ENCODE data around the gene RTP5. TPM values are rescaled to one million over a fixed set of nuclear protein-coding genes. Genes with fewer than 3 reads are reported as not detected.

RTP5 gene
- total RNA-seq, 1 experiment from 2014 or later = not detected

GRCh38 chr2:241894056-241894641, 24.6 kb downstream of the RTP5 start:
- POLR2A ChIA-PET = no interaction called here
- Histone ChIP-seq H3K27ac (ENCODE audit: low read depth, low read length) (no peak overlapping the region), H3K27me3 (ENCODE audit: insufficient read depth, low read length) (no peaks in the 10 kb centered on the region), H3K9me2 (ENCODE audit: insufficient read depth) (no peaks in the 10 kb centered on the region), H3K4me2 (ENCODE audit: low read length) (no peak overlapping the region), H2AFZ (ENCODE audit: low read depth, low read length, poor library complexity, severe bottlenecking) (no peak overlapping the region), H3K9me3 (ENCODE audit: control insufficient read depth in 1 of 2, insufficient read depth in 1 of 2, low read depth in 1 of 2, low read length in 2 of 2) (no peaks in the 10 kb centered on the region), H4K20me1 (ENCODE audit: insufficient read depth) (no peaks in the 10 kb centered on the region), H3K9ac (ENCODE audit: low read length) (no peak overlapping the region), H3K4me3 (replicated peaks in 1 of 2; ENCODE audit: low read depth in 1 of 2, low read length in 2 of 2) (no peak overlapping the region), H3K79me2 (ENCODE audit: insufficient read depth, low read length) (no peaks in the 10 kb centered on the region), H3K36me3 (ENCODE audit: control insufficient read depth in 1 of 2, insufficient read depth in 2 of 2, low read length in 2 of 2) (no peaks in the 10 kb centered on the region), H3K4me1 (ENCODE audit: control insufficient read depth in 1 of 2, insufficient read depth in 2 of 2, low read length in 2 of 2) (peaks cover 0 to 13% of the 10 kb centered on the region in 2 experiments; a peak in 1 of 4 replicates)
- intact Hi-C loops (cut with micrococcal nuclease) = no loop called here
- DNase-seq (ENCODE audit: low read depth, low spot score) (no peak), ATAC-seq (no peak)
- RAD21 ChIA-PET (ENCODE audit: low non-redundant PET in 1 of 2, low total read pairs in 2 of 2, uncharacterized antibody in 2 of 2, unreplicated experiment in 2 of 2) = no interaction called here
- CTCF ChIA-PET = no interaction called here
- TF ChIP-seq REST (IDR thresholded peaks at IDR 0.05; ENCODE audit: low read depth) (no peak), CEBPB (IDR thresholded peaks at IDR 0.05; ENCODE audit: low read depth) (no peak), POLR2AphosphoS5 (IDR thresholded peaks at IDR 0.05; ENCODE audit: low read depth, low read length) (no peak), CTCF (IDR thresholded peaks at IDR 0.05 in 2 of 3, conservative IDR thresholded peaks at IDR 0.05 in 1 of 3; ENCODE audit: borderline replicate concordance in 1 of 3, insufficient read depth in 1 of 3, low read depth in 2 of 3, low read length in 2 of 3) (no peak), ELF1 (IDR thresholded peaks at IDR 0.05; ENCODE audit: borderline replicate concordance, low read depth) (no peak), POLR2A (IDR thresholded peaks at IDR 0.05; ENCODE audit: borderline replicate concordance, extremely low read depth, insufficient read depth, insufficient read length) (no peak), EZH2 (IDR thresholded peaks at IDR 0.05) (no peak), RAD21 (IDR thresholded peaks at IDR 0.05; ENCODE audit: low read depth) (no peak), EGR1 (IDR thresholded peaks at IDR 0.05; ENCODE audit: low read depth) (no peak), MAX (IDR thresholded peaks at IDR 0.05) (no peak), ZNF274 (IDR thresholded peaks at IDR 0.05; ENCODE audit: low read depth, low read length) (no peak), ZFX (IDR thresholded peaks at IDR 0.05) (no peak), ATF3 (IDR thresholded peaks at IDR 0.05) (no peak), ZBTB33 (IDR thresholded peaks at IDR 0.05; ENCODE audit: extremely low read depth, insufficient replicate concordance, low read length) (no peak), SIN3A (IDR thresholded peaks at IDR 0.05; ENCODE audit: low read depth) (no peak)
- no TSS peak for BruUV-seq (replicated peaks)

Measured in HCT116 (cell line).